Activated naive CD8-positive, alpha-beta T cell treated with anti-CD3 and anti-CD28 coated beads for 36 hours (primary cell): ENCODE results near the gene TBL1Y. TPM values are rescaled to one million over a fixed set of nuclear protein-coding genes. Genes with fewer than 3 reads are reported as not detected.
A peak's percentile ranks its signal among the peaks of the same experiment; 100 is the strongest.
"Not testable (repeated sequence)": the region's sequence is repeated elsewhere in the genome, so short reads cannot be mapped to it uniquely, and the experiment has no call there.

Experiments used
- DNase-seq: peaks from one replicate; pipeline ENCODE4 v3.0.0; 2021
- H3K27ac Mint-ChIP-seq: one replicate; pipeline ENCODE4 v1.8.0; 2022; ENCODE audit warnings: mild to moderate bottlenecking, moderate library complexity, mixed read lengths
- H3K27me3 Mint-ChIP-seq: one replicate; pipeline ENCODE4 v1.8.0; 2022; ENCODE audit warnings: mild to moderate bottlenecking, mixed read lengths
- H3K36me3 Mint-ChIP-seq: one replicate; pipeline ENCODE4 v1.8.0; 2021; ENCODE audit warnings: mild to moderate bottlenecking, mixed read lengths
- H3K4me1 Mint-ChIP-seq: one replicate; pipeline ENCODE4 v1.8.0; 2021; ENCODE audit warnings: mixed read lengths
- H3K4me3 Mint-ChIP-seq: one replicate; pipeline ENCODE4 v1.8.0; 2022; ENCODE audit warnings: mild to moderate bottlenecking, moderate library complexity, mixed read lengths
- H3K9me3 Mint-ChIP-seq: one replicate; pipeline ENCODE4 v1.8.0; 2022; ENCODE audit warnings: mixed read lengths
- total RNA-seq, 2 experiments: library from RNA; stranded (reverse); gene quantifications; one replicate each; pipeline ENCODE4 v1.2.3, GENCODE V29; 2021

The TBL1Y gene
- total RNA-seq, 2 experiments from 2014 or later, result not detected

DNA sequence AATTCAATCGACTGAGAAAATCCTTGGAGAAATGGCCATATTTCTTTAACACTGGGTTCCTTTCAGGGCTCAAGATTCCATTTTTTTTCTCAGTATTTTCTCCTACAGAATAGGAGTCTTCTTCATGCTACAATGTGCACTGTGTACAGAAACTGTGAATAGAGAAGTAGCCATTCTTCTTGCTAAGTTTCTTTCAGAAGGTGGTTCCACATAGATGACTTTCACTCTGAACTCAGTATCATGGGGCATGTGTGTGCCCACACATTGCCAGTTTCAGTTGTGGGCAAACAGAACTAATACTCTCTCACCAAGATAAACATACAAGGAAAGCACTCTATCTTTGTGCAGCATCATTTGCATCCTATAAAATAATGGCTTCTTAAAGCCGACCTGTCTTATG lies 89.4 kb downstream of the TBL1Y start:
- Mint-ChIP-seq H3K4me3 (no peak overlapping the region), H3K27me3 (no peaks in the 10 kb centered on the region), H3K36me3 (no peaks in the 10 kb centered on the region), H3K9me3 (no peaks in the 10 kb centered on the region), H3K27ac (no peak overlapping the region), H3K4me1 (no peaks in the 10 kb centered on the region)
- DNase-seq, result no peak

DNA sequence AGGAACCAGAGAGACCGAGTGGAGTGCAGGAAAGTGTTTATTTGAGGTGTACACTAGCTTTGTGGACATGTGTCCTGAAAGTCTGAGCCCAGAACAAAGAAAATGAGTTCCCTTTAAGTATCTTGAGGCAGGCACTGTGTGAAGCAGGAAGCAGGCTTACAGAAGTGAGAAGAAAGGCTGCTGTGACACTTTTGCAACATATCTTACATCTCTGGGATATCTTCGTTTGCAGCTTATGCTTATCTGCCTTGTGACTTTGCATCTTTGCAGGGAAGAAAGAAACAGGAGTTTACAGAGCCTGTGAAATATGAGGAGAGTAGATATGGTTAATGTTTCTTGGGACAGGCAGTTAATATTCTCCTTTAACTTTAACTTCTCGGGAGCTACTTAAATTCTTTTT lies 92.1 kb downstream of the TBL1Y start:
- Mint-ChIP-seq H3K4me3 (no peak overlapping the region), H3K4me1 (no peaks in the 10 kb centered on the region), H3K9me3 (no peaks in the 10 kb centered on the region), H3K36me3 (no peaks in the 10 kb centered on the region), H3K27me3 (no peaks in the 10 kb centered on the region), H3K27ac (no peak overlapping the region)
- DNase-seq, result no peak

DNA sequence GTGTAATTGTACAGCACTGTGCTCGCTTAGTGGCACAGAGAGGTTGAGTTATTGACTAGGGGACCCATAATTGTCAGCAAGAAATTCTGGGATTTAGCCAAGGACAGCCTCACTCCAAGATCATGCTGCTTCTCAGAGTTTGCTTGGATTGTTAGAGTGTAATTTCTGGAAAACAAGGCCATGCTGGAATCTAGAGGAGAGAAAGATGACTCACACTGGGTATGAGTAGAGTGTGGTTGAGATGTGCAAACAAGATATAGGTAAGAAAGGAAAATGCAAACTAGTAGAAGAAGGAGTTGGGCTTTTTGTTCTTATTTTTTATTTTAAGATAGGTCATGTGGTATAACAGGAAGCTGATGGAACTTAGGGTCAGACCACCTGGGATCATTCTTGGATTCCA lies 97.4 kb downstream of the TBL1Y start:
- Mint-ChIP-seq H3K4me3 (no peak overlapping the region), H3K27me3 (no peaks in the 10 kb centered on the region), H3K27ac (no peak overlapping the region), H3K4me1 (no peaks in the 10 kb centered on the region), H3K9me3 (no peaks in the 10 kb centered on the region), H3K36me3 (no peaks in the 10 kb centered on the region)
- no peak for DNase-seq

DNA sequence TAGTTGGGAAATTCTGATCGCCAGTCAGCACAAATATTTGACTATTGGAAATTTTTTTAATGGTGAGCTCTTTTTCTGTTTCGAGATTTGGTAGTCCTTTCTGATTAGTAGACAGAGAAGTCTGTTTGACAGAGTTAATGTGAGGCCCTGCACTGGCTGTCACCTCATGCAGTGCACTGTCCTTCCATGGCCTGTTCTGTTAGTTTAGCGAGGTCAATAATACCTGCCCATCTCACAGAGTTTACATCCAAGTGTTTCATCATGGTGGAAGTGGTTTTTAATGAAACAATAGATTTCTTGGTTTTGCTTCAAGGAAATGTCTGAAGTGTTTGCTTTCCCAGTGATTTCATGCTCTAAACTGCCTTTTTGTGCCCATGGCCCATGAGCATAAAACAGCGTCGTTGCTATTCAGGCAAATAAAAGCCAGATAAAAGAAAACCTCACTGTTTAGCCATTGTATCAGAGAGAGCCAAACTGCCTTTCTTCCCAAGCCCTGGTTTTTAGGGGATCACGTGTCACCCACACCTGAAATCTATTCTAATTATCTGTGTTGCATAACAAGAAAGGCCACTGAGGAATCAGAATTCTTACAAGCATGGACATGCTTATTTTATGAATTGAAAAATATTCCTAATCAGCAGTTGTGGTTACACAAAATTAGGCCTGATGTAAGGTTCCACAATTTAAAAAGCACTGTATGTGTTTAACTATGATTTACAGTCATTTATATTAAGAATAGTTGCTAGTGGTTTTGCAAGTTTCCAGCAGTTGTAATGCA lies 98.3 kb downstream of the TBL1Y start:
- Mint-ChIP-seq H3K9me3 (no peaks in the 10 kb centered on the region), H3K27ac (no peak overlapping the region), H3K4me3 (no peak overlapping the region), H3K27me3 (no peaks in the 10 kb centered on the region), H3K36me3 (no peaks in the 10 kb centered on the region), H3K4me1 (no peaks in the 10 kb centered on the region)
- DNase-seq, result no peak

DNA sequence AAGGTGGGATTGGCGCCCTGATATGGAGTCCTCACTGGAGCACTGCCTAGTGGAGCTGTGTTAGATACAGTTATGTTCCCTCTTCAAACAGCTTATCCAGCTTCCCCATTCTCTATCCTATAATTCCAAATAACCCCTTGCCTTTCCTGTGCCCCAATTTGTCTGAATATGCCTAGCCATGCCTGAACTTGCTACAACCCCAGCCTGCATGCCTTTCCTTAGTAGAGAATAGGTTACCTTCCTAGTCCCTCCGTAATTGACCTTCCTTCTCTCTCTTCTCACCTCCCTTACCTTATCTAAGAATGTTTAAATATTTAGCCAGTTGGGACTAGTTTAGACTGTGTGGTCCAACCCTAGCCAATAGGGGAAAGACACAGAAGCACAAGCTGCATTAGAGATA lies 102.6 kb downstream of the TBL1Y start:
- Mint-ChIP-seq H3K4me1 (no peaks in the 10 kb centered on the region), H3K27me3 (no peaks in the 10 kb centered on the region), H3K9me3 (no peaks in the 10 kb centered on the region), H3K27ac (no peak overlapping the region), H3K36me3 (no peaks in the 10 kb centered on the region), H3K4me3 (no peak overlapping the region)
- no peak for DNase-seq

DNA sequence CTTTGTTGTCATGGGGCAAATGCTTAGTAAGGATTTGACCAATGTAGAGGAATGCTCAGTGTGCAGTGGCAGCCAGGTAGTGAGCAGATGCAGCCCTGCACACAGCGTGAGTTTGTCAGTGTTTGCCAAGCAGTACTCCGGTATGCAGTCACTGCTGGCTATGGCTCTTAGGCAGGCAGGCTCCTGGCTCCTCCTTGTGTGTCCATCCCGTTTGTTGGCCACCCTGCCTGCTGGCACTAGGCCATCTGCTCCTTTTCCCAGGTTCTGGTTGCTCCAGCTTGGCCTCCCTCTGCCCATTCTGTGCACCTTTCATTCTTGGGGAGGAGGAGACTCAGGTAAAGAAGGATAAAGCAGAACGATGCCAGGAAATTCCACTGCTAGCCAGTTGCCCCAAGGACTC lies 106.0 kb downstream of the TBL1Y start:
- Mint-ChIP-seq H3K4me1 (no peaks in the 10 kb centered on the region), H3K9me3 (no peaks in the 10 kb centered on the region), H3K36me3 (no peaks in the 10 kb centered on the region), H3K27ac (no peak overlapping the region), H3K27me3 (no peaks in the 10 kb centered on the region), H3K4me3 (no peak overlapping the region)
- DNase-seq, result no peak

DNA sequence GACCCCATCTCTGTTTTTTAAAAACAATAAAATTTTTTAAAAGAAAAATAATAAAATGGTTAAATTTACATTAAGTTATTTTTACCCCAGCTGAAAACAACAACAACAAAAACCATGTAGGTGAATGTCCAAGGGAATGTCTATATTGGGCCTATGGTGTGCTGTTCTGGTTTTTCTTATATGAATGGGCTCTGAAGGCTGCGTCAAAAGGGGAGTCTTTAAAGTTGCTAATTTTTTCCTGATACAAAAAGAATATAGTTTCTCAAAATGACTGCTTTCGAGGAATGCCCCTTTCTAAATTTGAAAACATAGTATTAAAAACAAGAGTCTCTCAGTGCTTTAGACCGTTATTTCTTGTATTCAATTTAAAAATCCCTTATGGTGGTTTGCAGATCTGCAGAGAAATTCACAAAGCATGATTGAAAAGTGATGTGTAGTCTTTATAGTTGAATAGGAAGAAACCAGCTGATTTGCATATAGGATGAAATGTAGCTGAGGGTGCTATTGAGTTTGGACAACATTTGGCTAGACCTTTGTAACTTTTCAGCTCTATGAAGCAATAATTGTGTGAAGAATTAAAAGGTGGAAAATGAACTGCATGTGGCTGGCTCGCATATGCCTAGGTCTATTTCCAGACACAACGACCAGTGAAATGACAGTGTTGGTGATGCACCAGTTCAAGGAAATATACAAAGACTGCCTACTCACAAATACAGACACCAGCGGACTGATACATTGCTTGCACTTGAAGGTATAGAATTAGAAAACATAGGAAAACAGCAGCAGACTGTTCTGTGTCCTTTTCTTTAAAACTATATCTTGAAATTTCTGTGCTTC lies 107.0 kb downstream of the TBL1Y start:
- H3K9me3 Mint-ChIP-seq, result no peaks in the 10 kb centered on the region
- DNase-seq, result no peak
- no peak overlapping the region for H3K27ac Mint-ChIP-seq
- no peak overlapping the region for H3K4me3 Mint-ChIP-seq
- H3K36me3 Mint-ChIP-seq, result no peaks in the 10 kb centered on the region
- no peaks in the 10 kb centered on the region for H3K4me1 Mint-ChIP-seq
- no peaks in the 10 kb centered on the region for H3K27me3 Mint-ChIP-seq

DNA sequence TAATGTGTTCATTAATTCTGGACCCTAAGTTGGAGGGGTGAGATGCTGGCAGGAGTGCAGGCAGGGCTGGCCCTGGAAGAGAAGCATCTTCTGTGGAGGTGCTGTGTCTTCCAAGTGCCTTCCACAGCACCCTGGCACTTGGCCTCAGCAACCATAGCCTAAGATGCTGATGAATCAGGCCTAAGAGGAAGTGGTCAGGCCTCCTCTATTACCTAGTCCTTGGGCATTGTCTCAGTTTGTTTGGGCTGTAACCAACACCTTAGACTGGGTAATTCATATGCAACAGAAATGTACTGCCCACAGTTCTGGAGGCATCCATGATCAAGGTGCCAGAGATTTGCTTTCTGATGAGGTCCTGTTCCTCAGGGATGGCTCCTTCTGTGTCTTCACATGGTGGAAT lies 128.5 kb downstream of the TBL1Y start:
- Mint-ChIP-seq H3K27me3 (no peaks in the 10 kb centered on the region), H3K36me3 (no peaks in the 10 kb centered on the region), H3K4me1 (no peaks in the 10 kb centered on the region), H3K27ac (no peak overlapping the region), H3K9me3 (peaks cover 1% of the 10 kb centered on the region), H3K4me3 (no peak overlapping the region)
- no peak for DNase-seq

DNA sequence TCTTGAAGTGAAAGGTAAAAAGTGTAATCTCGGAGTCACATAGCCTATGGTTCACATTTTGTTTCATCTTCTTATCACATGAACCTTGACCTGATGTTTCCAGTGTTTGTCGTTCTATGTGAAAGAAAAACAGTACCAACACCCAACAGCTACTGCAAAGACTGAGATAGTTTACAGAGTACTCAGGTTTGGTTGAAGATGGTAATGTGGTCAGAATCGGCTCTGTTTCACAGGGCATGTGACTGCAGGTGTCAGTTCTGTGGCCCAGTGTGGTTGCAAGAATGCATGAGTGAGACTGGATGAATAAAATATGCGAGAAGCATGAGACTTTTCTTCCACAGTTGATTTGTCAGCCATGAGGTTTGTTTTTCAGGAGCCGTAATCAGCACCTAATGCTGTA lies 130.2 kb downstream of the TBL1Y start:
- H3K9me3 Mint-ChIP-seq, result no peaks in the 10 kb centered on the region
- H3K27me3 Mint-ChIP-seq, result no peaks in the 10 kb centered on the region
- H3K4me3 Mint-ChIP-seq, result no peak overlapping the region
- no peaks in the 10 kb centered on the region for H3K4me1 Mint-ChIP-seq
- DNase-seq, result no peak
- H3K27ac Mint-ChIP-seq, result no peak overlapping the region
- no peaks in the 10 kb centered on the region for H3K36me3 Mint-ChIP-seq

DNA sequence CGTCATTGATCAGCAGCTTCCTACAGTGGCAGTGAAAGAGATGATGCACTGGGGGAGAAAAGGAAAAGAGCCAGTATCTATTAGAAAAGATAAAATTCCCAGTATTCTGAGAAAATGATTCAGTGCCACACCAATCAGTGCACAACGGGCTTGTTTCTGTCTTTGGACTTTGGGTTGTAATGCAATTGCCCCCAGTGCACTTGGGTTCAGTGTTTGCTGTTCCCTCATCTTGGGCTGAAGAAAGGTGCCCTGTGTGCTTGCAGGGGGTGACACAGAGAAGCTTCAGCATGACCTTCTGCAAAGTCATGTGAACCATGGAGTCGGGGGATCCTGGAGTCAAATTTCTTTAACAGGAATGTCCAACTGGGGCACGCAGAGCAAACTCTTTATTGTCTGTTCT lies 131.5 kb downstream of the TBL1Y start:
- Mint-ChIP-seq H3K9me3 (no peaks in the 10 kb centered on the region), H3K36me3 (no peaks in the 10 kb centered on the region), H3K27me3 (no peaks in the 10 kb centered on the region), H3K4me3 (no peak overlapping the region), H3K27ac (no peak overlapping the region), H3K4me1 (no peaks in the 10 kb centered on the region)
- no peak for DNase-seq

DNA sequence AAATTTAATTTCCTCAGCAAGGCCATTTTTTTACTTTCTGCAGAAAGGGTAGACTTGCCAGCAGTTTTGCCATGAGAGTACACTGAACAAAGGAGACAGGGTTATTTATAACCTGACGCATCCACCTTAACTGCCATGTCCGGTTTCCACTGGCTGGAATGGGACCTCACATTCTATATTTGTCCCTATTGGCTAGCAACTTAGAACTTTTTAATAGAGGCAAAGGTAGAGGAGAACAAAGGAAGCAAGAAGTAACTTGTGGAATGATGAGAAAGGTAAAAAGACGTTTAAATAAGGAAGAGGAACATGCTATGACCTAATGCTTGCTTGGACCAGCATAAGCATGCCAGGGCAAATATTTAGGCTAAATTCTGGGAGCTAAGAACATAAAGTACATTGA lies 142.0 kb downstream of the TBL1Y start:
- H3K9me3 Mint-ChIP-seq, result not testable (repeated sequence)

DNA sequence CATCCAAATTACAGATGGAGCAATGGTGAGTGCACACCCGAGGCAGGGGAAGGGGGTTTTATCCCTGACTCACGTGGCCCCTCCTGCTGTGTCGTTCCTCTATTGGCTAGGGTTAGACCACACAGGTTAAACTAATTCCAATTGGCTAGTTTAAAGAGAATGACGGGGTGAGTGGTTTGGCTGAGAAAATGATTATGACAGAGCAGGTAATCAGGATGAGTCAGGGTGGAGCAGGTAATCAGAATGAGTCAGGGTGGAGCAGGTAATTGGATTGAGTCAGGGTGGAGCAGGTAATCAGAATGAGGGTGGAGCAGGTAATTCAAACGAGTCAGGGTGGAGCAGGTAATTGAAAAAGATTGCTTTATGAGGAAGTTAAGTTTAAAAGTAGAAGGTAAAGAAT lies 146.4 kb downstream of the TBL1Y start:
- DNase-seq, result no peak
- H3K4me1 Mint-ChIP-seq, result no peaks in the 10 kb centered on the region
- no peaks in the 10 kb centered on the region for H3K27me3 Mint-ChIP-seq
- no peak overlapping the region for H3K27ac Mint-ChIP-seq
- no peaks in the 10 kb centered on the region for H3K9me3 Mint-ChIP-seq
- no peak overlapping the region for H3K4me3 Mint-ChIP-seq
- no peaks in the 10 kb centered on the region for H3K36me3 Mint-ChIP-seq

More for the DNA sequence above, 142.0 kb downstream of the TBL1Y start:
- not testable (repeated sequence) for H3K27me3 Mint-ChIP-seq, H3K4me3 Mint-ChIP-seq, DNase-seq, H3K4me1 Mint-ChIP-seq, H3K36me3 Mint-ChIP-seq, H3K27ac Mint-ChIP-seq

DNA sequence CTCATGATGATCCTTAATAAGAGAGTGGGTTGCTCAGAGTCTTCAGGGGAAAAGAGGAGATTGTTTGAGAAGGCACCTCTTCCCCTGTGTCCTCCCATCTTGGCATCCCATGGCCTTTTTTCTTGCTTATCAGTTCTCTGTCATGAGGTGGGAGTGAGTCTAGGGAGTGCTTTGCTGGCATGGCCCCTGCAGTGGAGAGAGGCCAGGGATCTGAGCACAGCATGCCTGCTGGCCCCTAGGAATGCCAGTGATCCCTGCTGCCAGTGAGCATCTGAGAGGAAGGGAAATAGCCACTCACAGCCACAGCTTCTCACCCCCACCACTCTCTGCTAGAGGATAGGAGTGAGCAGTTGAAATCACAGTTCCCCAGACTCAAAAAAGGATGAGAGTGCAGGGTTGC lies 168.2 kb downstream of the TBL1Y start:
- Mint-ChIP-seq H3K36me3 (no peaks in the 10 kb centered on the region), H3K4me3 (no peak overlapping the region), H3K4me1 (no peaks in the 10 kb centered on the region), H3K27ac (no peak overlapping the region), H3K9me3 (no peaks in the 10 kb centered on the region), H3K27me3 (no peaks in the 10 kb centered on the region)
- DNase-seq, result no peak

DNA sequence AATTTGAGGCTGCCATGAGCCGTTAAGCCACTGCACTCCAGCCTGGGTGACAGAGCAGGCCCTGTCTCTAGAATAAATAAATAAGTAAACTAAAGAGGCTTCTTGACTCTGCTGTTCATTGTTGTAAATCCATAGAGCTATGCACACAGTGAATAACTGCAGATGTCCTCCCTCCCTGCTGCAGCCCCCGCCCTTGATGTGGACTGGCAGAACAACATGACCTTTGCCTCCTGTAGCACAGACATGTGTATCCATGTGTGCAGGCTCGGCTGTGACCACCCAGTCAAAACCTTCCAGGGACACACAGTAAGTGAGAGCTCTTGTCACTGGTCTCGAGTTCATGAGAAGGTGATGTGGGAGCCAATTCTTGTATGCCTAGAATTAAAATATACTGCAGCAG lies 170.1 kb downstream of the TBL1Y start:
- H3K4me3 Mint-ChIP-seq, H3K27ac Mint-ChIP-seq, H3K27me3 Mint-ChIP-seq, DNase-seq, H3K9me3 Mint-ChIP-seq, H3K36me3 Mint-ChIP-seq, H3K4me1 Mint-ChIP-seq: not testable (repeated sequence)

DNA sequence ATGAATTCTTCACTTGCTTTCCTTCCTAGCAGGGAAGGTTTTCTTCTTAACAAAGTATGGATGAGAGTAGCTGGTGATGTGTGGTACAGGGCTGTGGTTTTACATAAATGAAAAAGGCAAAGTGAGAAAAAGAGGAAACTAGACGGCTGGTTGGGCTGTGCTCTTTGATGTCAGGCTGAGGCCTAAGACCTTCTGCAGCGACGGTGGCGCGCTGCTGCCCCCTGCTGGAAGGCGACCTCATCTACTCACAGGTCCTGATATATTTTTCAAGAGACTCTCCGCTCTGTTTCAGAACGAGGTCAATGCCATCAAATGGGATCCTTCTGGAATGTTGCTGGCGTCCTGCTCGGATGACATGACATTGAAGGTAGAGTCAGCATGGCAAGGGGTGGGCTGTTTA lies 175.1 kb downstream of the TBL1Y start:
- Mint-ChIP-seq H3K9me3 (no peaks in the 10 kb centered on the region), H3K27me3 (no peaks in the 10 kb centered on the region), H3K4me1 (peaks cover 5% of the 10 kb centered on the region), H3K36me3 (no peaks in the 10 kb centered on the region), H3K4me3 (no peak overlapping the region), H3K27ac (no peak overlapping the region)
- peak; percentile 64 for DNase-seq

DNA sequence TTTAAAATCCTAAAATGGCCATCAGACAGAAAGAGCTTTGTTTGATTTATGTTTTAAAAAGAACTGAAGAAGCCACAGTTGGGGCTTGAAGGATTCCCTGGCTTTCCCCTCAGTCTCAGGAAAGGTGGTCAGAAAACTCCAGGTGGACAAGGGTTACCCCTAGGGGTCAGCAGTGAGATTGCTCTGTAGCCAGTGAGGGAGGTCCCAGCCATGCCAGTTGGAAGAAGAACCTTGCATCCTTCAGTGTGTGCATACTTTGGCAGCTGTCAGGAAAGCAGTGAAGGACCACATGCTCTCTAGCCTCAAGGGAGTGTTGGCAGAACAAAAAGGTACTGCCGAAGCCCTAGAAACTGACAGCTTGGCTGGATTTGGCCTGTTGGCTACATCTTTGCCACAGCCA lies 182.3 kb downstream of the TBL1Y start:
- Mint-ChIP-seq H3K4me1 (no peaks in the 10 kb centered on the region), H3K36me3 (no peaks in the 10 kb centered on the region), H3K4me3 (no peak overlapping the region), H3K9me3 (no peaks in the 10 kb centered on the region), H3K27me3 (no peaks in the 10 kb centered on the region), H3K27ac (no peak overlapping the region)
- no peak for DNase-seq
